ENCODE measurements around the gene MTCL3.
A peak's percentile ranks its signal among the peaks of the same experiment; 100 is the strongest.

The MTCL3 gene

GRCh38 chr6:127547215-127547614 lies 28.1 kb upstream of the MTCL3 start:
- intact Hi-C loops (cut with micrococcal nuclease) = no loop called here
- Histone ChIP-seq H2AFZ (ENCODE audit: low read depth, low read length, poor library complexity, severe bottlenecking) (no peak overlapping the region), H3K9ac (ENCODE audit: low read length) (no peak overlapping the region), H3K4me2 (ENCODE audit: low read length) (no peak overlapping the region), H3K79me2 (ENCODE audit: insufficient read depth, low read length) (no peaks in the 10 kb centered on the region), H3K27ac (ENCODE audit: low read depth, low read length) (no peak overlapping the region), H4K20me1 (ENCODE audit: insufficient read depth) (no peaks in the 10 kb centered on the region), H3K27me3 (ENCODE audit: insufficient read depth, low read length) (no peaks in the 10 kb centered on the region), H3K9me3 (ENCODE audit: control insufficient read depth in 1 of 2, insufficient read depth in 1 of 2, low read depth in 1 of 2, low read length in 2 of 2) (no peaks in the 10 kb centered on the region), H3K4me3 (replicated peaks in 1 of 2; ENCODE audit: low read depth in 1 of 2, low read length in 2 of 2) (no peak overlapping the region), H3K36me3 (ENCODE audit: control insufficient read depth in 1 of 2, insufficient read depth in 2 of 2, low read length in 2 of 2) (no peaks in the 10 kb centered on the region), H3K9me2 (ENCODE audit: insufficient read depth) (no peaks in the 10 kb centered on the region), H3K4me1 (ENCODE audit: control insufficient read depth in 1 of 2, insufficient read depth in 2 of 2, low read length in 2 of 2) (no peaks in the 10 kb centered on the region)
- BruUV-seq (replicated peaks) = no TSS peak
- RAD21 ChIA-PET (ENCODE audit: low non-redundant PET in 1 of 2, low total read pairs in 2 of 2, uncharacterized antibody in 2 of 2, unreplicated experiment in 2 of 2) = no interaction called here
- CTCF ChIA-PET = no interaction called here
- POLR2A ChIA-PET = interaction anchor here (0.5 kb wide), 1 partner anchor 21 kb away, joined by 3 read pairs; no protein-coding TSS in a partner anchor
- ATAC-seq = peak; percentile 61
- no peak for DNase-seq (ENCODE audit: low read depth, low spot score)
- TF ChIP-seq ZNF274 (IDR thresholded peaks at IDR 0.05; ENCODE audit: low read depth, low read length) = no peak
- no peak for TF ChIP-seq REST (IDR thresholded peaks at IDR 0.05; ENCODE audit: low read depth)
- TF ChIP-seq CBX3 (IDR thresholded peaks at IDR 0.05; ENCODE audit: low read depth) = no peak
- no peak for TF ChIP-seq EGR1 (IDR thresholded peaks at IDR 0.05; ENCODE audit: low read depth)
- TF ChIP-seq RAD21 (IDR thresholded peaks at IDR 0.05; ENCODE audit: low read depth) = 0 out of 2 replicates have a peak, but pooled peaks have one; percentile 12
- TF ChIP-seq CEBPB (IDR thresholded peaks at IDR 0.05; ENCODE audit: low read depth) = no peak
- no peak for TF ChIP-seq TCF7L2 (IDR thresholded peaks at IDR 0.05; ENCODE audit: borderline replicate concordance, extremely low read depth, insufficient read depth, insufficient read length)
- TF ChIP-seq EZH2phosphoT487 (IDR thresholded peaks at IDR 0.05; ENCODE audit: borderline replicate concordance) = no peak
- TF ChIP-seq, protein P1, sequence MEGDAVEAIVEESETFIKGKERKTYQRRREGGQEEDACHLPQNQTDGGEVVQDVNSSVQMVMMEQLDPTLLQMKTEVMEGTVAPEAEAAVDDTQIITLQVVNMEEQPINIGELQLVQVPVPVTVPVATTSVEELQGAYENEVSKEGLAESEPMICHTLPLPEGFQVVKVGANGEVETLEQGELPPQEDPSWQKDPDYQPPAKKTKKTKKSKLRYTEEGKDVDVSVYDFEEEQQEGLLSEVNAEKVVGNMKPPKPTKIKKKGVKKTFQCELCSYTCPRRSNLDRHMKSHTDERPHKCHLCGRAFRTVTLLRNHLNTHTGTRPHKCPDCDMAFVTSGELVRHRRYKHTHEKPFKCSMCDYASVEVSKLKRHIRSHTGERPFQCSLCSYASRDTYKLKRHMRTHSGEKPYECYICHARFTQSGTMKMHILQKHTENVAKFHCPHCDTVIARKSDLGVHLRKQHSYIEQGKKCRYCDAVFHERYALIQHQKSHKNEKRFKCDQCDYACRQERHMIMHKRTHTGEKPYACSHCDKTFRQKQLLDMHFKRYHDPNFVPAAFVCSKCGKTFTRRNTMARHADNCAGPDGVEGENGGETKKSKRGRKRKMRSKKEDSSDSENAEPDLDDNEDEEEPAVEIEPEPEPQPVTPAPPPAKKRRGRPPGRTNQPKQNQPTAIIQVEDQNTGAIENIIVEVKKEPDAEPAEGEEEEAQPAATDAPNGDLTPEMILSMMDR (IDR thresholded peaks at IDR 0.05 in 2 of 3, conservative IDR thresholded peaks at IDR 0.05 in 1 of 3; ENCODE audit: borderline replicate concordance in 1 of 3, insufficient read depth in 1 of 3, low read depth in 2 of 3, low read length in 2 of 3) = peak in 2 of 3 experiments; percentile 53; a peak in 4 of 6 replicates
- TF ChIP-seq JUND (IDR thresholded peaks at IDR 0.05) = no peak
- no peak for TF ChIP-seq SP1 (IDR thresholded peaks at IDR 0.05; ENCODE audit: low read depth)
- no peak for TF ChIP-seq POLR2A (IDR thresholded peaks at IDR 0.05; ENCODE audit: borderline replicate concordance, extremely low read depth, insufficient read depth, insufficient read length)
- TF ChIP-seq SRF (IDR thresholded peaks at IDR 0.05; ENCODE audit: low read depth) = no peak
